Stimulated activated CD8-positive, alpha-beta memory T cell treated with anti-CD3 and anti-CD28 coated beads, Interleukin-4, amount 100 ng/mL, for 1 hour (primary cell): ENCODE measurements around the gene FIZ1.

Source experiments
- DNase-seq, 2 donors: peaks; one replicate each; pipeline ENCODE4 v3.0.0-alpha.2; 2020; ENCODE audit warnings: low read depth in 2 of 2, low spot score in 1 of 2

Gene FIZ1

DNA sequence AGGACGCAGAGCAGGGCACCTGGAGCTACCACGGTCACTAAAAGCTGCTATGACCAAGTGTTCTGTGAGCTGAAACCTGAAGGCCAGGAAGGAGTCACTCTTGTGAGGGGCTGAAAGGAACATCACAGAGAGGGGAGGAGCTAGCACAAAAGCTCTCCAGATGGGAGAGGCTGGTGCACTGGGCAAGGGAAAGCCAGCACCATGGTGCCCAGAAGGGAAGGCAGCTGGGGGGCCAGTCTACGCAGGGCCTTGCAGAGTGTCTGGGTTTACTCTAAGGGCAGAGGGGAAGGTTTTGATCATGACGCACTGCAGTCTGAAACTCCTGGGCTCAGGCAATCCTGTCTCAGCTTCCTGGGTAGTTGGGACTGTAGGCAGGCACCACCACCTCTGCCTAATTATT is 37.4 kb upstream of the FIZ1 start:
- DNase-seq, result no peak

GRCh38 chr19:55635856-55636440 is 36.6 kb upstream of the FIZ1 start:
- DNase-seq, result no peak

DNA sequence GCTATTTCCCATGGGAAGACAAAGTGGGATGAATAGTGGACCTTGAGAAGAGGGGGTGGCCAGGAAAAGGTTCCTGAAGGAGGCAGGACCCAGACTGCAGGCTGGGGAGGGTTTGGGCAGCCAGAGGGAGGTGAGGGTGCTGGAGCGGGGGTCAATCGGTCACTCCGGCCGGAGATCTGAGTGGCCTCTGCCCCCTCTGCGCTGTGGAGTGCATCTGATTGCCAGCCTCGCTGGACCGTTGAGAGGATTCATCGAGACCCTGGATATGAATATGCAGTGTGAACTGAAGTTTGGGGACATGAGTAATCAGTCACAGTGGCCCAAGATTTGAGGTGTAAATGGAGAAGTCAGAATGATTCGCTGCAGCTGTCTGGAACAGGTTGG is 36.0 kb upstream of the FIZ1 start:
- no peak for DNase-seq

- DNase-seq, result no peak
These were observed 34.5 kb upstream of the FIZ1 start for GRCh38 chr19:55633861-55634260.

GRCh38 chr19:55632463-55632834 is 33.1 kb upstream of the FIZ1 start:
- DNase-seq, result peak; percentile 76 to 80

DNA sequence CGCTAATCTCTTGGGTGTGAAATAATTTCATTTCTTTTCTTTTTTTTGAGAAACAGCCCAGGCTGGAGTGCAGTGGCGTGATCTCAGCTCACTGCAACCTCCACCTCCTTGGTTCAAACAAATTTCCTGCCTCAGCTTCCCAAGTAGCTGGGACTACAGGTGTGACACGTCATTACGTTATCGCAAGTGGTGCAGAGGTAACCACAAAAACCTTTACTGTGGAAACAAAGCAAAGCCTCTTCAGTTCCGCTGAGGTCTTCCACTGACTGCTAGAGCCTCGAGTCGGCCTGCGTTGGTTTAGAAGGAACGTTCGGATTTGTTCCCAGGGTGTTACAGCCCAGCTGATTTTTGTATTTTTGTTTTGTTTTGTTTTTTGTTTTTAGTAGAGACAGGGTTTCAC is 27.0 kb upstream of the FIZ1 start:
- DNase-seq, result no peak

GRCh38 chr19:55625004-55625326 is 25.6 kb upstream of the FIZ1 start:
- no peak for DNase-seq

- DNase-seq, result peak; percentile 84 to 91
These were observed 25.0 kb upstream of the FIZ1 start, which contains the start of gene ZNF784 for GRCh38 chr19:55624109-55625003. Gene ZNF784 (minus strand): TSS chr19:55624566. CDS start chr19:55624561, 5 bp downstream.

- no peak for DNase-seq
These were observed 24.2 kb upstream of the FIZ1 start for GRCh38 chr19:55623561-55623960.

- no peak for DNase-seq
These were observed 23.8 kb upstream of the FIZ1 start for GRCh38 chr19:55623130-55623529.

GRCh38 chr19:55622242-55622969 is 23.1 kb upstream of the FIZ1 start:
- DNase-seq, result no peak

DNA sequence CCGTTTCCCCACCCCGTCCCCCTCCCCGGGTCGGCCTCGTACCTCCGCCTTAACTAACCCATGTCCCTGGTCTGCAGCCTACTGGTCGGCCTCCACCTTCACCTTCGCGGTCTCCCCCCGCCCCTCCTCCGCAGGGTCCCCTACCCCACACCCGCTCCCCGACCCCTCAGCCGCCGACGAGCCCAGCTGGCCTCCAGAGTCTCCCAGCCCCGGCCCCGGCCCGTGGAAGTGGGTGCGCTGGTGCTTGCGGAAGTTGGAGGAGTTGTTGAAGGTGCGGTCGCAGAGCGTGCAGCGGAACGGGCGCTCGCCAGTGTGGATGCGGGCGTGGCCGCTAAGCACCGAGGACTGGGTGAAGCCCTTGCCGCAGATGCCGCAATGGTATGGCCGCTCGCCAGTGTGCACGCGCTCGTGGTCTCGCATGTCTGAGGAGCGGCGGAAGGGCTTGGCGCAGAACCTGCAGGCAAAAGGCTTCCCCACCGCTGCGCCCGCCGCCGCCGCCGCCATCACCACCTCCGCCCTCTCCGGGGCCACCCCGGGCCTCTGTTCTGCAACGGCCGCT is 22.4 kb upstream of the FIZ1 start:
- no peak for DNase-seq

- no peak for DNase-seq
These were observed 21.9 kb upstream of the FIZ1 start for GRCh38 chr19:55621205-55621672.

GRCh38 chr19:55620410-55621204 is 21.3 kb upstream of the FIZ1 start:
- no peak for DNase-seq

GRCh38 chr19:55619286-55619685 is 20.0 kb upstream of the FIZ1 start:
- no peak for DNase-seq

DNA sequence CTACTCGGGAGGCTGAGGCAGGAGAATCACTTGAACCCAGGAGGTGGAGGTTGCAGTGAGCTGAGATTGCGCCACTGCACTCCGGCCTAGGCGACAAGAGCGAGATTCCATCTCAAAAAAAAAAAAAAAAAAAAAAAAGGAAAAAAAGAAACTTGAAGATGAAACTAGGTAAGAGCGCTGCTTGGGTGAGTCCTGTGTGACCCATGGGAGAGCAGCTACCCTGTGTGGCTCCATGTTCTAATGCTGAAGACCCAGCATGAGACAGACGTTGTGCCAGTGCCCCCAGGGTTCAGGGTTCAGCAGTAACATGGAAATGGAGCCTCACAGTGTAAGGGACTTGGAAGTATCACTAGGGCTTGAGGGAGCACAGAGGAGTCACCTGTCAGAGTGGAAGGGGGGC is 19.1 kb upstream of the FIZ1 start:
- DNase-seq, result no peak

- DNase-seq, result no peak
These were observed 18.1 kb upstream of the FIZ1 start for GRCh38 chr19:55617426-55617825.

DNA sequence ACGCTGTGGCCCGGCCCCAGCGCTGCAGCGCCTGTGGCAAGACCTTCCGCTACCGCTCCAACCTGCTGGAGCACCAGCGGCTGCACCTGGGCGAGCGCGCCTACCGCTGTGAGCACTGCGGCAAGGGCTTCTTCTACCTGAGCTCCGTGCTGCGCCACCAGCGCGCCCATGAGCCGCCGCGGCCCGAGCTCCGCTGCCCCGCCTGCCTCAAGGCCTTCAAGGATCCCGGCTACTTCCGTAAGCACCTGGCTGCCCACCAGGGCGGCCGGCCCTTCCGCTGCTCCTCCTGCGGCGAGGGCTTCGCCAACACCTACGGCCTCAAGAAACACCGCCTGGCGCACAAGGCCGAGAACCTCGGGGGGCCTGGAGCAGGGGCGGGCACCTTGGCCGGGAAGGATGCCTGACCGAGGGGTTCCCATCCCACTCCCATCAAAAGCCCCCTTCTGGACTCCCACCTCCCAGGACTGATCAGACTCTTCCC is 17.1 kb upstream of the FIZ1 start:
- DNase-seq, result no peak

GRCh38 chr19:55615543-55616394 is 16.5 kb upstream of the FIZ1 start:
- DNase-seq, result no peak
